Activated CD4-positive, CD25-positive, alpha-beta regulatory T cell treated with anti-CD3 and anti-CD28 coated beads, Interleukin-2, amount 50 U/mL, for 16 hours (primary cell): ENCODE measurements around the gene CCL28.
"Not testable (repeated sequence)": the region's sequence is repeated elsewhere in the genome, so short reads cannot be mapped to it uniquely, and the experiment has no call there.

Experiments
- DNase-seq: peaks from one replicate; pipeline ENCODE4 v3.0.0-alpha.2; 2020; ENCODE audit warnings: low read depth, low spot score

The CCL28 gene, protein sequence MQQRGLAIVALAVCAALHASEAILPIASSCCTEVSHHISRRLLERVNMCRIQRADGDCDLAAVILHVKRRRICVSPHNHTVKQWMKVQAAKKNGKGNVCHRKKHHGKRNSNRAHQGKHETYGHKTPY

DNA sequence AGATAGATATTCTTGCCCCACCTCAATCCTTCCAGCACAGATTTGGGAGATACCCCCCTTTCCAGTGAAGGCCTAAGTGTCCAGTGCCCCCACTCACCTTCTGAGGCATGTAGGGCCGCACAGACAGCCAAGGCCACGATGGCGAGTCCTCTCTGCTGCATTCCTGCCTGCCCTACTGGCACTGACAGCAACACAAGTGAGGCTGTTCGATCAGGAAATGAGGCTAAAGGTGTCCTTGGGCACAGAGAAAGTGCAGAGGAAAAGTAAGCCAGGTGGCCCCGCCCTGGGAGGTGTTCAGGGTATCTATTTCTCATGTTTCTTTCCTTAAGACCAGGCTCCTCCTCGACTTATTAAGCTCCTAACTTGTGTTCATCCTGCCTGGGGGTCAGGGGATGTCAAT is at the start of gene CCL28:
TSS of gene CCL28 (minus strand) at position 236 of the 400 bp plus-strand sequence. CDS start at position 161, 75 bp downstream.
- DNase-seq = no peak

DNA sequence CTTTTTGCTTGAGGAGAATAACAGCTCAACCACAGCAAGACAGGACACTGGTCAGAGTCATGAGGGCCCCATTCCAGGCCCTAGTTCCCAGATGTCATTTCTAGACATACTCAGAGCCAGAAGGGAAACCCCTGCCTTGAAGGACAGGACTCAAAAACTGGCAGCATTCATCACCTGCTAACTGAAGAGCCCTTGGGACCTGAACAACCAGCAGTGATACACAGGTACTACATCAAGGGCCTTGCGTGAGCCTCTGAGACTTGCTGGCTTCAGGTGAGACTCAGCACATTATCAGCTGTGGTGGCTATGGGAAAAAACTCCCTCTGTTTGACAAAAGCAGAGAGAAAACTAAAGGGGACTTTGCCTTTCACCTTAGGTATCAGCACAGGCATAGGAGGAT is 48.9 kb upstream of the CCL28 start:
- no peak for DNase-seq

DNA sequence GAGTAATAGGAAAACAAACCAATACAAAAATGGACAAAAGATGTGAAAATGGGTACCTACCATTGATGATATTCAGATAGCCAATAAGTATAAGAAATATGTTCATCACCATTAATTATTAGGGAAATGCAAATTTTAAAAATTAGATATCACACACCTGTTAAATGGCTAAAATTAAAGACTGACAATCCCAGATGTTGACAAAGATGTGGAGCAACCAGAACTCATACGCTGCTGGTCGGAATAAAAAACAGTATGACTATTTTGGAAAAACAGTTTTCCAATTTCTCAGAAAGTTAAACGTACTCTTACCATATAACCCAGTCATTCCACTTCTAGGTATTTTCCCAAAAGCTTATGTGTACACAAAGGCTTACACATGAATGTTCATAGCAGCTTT is 44.4 kb upstream of the CCL28 start:
- DNase-seq = no peak

DNA sequence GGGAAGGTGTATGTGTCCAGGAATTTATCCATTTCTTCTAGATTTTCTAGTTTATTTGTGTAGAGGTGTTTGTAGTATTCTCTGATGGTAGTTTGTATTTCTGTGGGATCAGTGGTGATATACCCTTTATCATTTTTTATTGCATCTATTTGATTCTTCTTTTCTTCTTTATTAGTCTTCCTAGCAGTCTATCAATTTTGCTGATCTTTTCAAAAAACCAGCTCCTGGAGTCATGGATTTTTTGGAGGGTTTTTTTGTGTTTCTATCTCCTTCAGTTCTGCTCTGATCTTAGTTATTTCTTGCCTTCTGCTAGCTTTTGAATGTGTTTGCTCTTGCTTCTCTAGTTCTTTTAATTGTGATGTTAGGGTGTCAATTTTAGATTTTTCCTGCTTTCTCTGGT is 29.4 kb upstream of the CCL28 start:
- DNase-seq = not testable (repeated sequence)

DNA sequence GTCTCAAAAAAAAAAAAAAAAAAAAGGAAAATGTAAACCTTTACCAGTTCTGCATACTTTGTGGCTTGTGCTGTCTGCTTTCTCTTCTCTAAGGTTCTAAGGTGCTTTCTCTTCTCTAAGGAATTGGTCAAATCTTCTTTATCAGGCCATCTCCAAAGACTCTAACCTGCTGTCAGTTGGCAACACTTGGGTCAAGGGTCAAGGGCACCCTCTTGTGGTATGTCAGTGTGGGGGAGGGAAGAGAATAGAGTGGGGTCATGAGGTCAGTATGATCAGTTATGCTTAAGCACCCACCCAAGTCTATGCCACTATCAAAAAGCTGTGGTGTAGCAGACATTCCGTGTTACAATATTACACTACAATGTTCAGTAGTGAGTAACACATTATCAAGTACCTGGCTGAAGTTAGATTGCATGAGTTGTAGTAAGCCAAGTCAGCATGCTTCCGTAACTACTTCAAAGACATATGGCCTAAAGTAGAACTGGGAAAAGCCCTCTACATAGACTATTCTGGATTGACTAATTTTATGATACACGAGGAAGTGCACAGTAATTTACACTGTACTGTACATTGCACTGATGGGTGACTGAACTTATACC is 25.0 kb upstream of the CCL28 start:
- DNase-seq = no peak

DNA sequence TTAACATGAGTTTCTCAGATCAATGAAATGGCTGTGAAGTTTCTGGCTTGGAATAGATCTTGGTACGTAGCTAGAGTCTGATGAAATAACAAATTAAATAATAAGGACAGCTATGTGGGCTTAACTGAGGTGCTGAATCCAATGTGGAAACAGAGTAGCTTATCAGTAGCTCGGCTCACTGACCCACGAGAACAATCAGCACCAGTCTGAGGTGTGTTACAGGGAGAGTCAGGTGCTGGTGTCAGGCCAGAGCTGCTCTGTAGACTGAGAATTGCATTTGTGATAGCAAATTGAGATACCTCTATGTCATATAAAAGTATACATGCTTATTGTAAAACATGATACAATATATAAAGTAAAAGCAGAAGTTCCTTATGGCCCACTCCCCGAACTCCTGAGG is 21.2 kb upstream of the CCL28 start:
- DNase-seq = no peak

DNA sequence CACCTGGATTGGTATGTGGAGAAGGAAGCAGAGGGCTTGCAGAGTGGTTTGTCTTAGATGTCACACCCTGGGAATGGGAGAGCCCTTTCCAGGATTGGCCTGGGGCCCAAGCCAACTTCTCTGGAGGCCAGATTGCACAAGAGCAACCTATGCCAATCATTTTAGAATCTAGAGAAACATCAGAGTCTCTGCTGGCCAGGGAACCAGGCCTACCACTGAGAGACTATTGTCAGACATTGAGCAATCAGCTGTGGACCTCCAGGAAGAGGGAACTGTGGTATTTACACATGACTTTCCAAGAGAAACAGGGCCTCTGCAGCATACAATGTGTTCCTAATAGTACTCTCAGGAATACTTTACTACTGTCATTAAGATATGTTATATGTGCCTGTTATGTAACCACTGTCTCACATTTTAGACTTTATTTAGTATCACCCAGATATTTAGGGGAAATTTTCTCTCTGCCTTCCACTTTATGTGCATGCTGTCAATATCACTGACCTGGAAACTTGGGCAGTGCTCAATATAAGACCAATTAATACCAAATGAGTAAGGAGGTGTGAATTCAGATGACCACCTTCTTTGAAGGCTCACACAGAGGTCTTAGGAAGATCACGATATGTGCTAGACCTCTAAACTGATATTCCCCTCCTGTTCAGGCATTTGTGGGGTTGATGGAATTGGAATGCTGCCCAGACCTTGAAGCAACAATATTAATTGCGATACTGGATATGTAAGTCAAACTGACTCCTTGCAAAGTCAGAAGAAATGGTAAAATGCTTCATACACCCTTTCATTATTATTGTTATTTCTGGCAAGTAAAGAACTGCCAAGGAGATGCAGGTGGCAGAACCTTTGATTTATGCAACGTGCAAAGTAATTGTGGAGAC is 20.5 kb upstream of the CCL28 start:
- no peak for DNase-seq

DNA sequence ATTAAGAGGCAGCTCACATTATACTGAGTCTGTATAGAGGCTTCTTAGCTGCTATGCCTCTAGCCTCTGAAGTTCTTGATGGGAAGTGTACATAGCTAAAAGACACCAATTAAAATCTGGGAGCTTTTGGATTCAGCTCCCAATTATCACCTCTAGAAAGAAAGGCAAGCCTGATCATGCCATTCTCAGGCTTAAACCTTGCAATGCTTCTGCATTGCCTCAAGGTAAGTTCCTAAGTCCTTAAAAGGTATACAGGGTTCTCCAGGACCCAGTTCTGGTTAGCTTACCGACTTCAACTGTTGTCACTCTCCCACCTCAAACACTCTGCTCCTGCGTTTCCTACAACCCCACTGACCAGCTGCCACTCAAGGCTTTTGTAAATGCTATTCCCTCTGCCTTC is 17.5 kb upstream of the CCL28 start:
- no peak for DNase-seq

DNA sequence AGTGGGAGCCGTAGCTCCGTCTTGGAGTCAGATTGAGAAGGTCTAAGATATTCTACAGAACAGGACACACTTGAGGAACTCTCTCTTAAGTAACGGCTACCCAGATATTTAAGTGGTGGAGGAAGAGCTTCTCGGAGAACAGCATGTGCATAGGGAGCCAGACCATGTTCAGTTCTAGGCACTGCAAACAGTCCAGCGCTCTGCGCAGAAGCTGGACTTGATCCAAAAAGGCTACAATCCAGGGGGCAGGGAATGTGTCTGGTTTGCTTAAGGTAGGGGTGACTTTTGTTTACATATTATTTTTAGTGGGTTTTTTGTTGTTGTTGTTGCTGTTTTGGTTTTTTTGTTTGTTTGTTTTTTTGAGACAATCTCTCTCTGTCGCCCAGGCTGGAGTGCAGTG is 16.8 kb upstream of the CCL28 start:
- DNase-seq = no peak

DNA sequence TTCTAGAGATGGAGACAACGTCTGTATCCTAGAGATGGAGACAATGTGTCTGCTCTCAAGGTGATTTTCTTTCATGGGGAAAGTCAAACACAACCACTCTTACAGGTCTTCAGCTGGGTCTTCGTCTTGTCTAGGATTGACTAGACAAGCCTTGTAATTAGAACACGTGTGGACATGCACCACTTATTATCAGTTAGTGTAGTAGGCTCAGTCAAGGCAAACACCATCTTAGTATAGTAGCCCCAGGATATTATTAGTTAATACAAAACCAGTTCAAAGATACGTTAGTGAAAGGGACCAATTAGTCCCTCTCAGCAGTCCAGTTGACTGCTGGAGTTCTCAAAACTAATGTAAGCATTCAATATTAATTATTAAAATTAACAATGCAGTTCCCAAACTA is 15.1 kb upstream of the CCL28 start:
- DNase-seq = no peak

DNA sequence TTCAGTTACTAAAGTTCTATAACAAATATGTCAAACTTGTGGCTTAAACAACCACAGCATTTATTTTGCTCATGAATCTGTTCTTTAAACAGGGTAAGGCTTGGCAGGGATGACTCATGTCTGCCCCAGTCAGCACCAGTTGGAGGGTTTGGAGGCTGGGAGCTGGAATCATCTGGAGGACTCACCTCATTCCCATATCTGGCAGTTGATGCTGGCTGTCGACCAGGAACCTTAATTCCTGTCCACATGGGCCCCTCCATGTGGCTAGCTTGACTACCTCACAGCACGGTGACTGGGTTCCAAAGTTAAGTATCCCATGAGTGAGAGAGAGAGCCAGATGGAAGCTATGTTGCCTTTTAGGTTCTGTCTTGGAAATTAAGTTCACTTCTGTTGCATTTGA is 13.8 kb upstream of the CCL28 start:
- DNase-seq = no peak

DNA sequence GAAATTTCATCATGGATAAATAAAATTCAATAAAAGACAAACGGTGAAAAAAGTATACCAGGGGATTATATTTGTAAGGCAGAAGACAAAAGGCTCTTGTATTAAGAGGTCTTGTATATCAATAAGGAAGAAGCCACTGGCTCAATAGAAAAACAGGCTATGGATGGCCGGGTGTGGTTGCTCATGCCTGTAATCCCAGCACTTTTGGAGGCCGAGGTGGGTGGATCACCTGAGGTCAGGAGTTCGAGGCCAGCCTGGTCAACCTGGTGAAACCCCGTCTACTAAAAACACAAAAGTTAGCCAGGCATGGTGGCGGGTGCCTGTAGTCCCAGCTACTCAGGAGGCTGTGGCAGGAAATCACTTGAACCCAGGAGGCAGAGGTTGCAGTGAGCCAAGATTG is 10.9 kb upstream of the CCL28 start:
- DNase-seq = not testable (repeated sequence)

DNA sequence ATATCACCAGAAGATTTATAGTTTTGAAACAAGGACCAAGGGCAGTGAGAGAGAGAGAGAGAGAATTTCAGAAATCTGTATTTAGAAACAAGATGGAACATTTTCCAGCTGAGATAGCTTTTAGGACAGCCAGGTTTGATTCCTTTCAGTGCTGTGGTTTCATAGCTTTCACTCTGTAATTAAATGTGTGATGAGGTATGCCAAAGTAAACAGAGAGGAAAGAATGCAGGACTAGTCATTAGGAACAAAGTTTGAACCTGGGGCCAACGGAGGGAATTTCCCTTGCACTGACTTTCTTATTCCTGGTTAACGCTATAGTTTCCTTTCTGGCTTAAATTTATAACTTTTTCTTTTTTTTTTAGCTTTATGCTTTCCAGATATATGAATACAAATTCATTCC is 10.0 kb upstream of the CCL28 start:
- no peak for DNase-seq

DNA sequence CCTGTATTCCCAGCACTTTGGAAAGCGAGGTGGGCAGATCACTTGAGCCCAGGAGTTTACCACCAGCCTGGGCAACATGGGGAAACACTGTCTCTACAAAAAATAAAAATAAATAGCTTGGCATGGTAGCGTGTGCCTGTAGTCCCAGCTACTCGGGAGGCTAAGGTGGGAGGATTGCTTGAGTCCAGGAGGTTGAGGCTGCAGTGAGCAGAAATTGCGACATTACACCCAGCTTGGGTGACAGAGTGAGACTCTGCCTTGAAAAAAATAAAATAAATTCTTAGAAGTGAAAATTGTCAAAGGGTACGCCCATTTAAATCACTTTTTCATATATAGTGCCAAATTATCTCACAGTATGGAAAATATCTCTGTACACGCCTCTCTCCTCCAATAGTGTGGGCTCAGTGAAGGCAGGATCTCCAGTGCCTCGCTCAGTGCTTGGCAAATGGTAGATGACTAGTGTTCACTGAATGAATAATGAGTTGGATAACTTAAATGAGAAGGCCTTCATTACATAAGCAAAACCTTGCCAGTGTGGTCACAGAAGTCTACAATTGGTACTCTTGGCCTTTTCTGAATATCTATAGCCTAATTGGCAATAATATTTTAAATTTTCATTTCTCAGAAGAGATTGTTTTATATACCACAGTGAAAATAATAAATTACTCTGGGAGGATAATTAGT is 9.4 kb upstream of the CCL28 start:
- no peak for DNase-seq

DNA sequence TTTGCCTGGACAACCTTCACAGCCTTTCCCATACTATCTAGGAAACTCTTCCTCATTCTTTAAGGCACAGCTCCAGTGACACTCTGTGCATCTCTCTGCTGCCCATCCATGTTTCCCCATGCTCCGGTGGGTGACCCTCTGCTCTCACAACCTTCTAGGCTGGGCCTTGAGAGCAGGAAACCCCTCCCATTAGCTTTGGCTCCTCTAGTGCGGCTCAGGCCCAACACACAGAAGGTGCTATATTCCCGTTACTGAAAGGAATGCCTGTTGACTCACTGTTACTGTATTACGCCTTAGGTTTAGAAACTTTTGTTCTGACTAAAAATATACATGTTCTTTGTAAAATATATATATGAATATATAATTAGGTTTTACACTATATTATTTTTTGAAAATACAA is 8.1 kb upstream of the CCL28 start:
- no peak for DNase-seq

DNA sequence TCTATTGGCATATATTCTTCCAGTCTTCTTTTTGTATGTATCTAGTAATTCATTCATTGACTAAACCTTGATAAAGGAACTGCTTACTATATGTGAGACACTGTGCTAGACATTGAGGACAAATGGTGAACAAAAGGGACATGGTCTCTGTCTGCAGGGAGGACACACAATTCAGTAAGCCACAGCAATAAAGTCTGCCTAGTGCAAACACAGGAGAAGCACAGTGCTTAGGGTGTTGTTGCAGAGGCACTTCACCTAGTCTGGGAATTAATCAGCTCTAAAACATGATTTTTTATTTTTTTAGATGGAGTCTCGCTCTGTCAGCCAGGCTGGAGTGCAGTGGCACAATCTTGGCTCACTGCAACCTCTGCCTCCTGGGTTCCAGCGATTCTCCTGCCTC is 6.4 kb upstream of the CCL28 start:
- no peak for DNase-seq

DNA sequence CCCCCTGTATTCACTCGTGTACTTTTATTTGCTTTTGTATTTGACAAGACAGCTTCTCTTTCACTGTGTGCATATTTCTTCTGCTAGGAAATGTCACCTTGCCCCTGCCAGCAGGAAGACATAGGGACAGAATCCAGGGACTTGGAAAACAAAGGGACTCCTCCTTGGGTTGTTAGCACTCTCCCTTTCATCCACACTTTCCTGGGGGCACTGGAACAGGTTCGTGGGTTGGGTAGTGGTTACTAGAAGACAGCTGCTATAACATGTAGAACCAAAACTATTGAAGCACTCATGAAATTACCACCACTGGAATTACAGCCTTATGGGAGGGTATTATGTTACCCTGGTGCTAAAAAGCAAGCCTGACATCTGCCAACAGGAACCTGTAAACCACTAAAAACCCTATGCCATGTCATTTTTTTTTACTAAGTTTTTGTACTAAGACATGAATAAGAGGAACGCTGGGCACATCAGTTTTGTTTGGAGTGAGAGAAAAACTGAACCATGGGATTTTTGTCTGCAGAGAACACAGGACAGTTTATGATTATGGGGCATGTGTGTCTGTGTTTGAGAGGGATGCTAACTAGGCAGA is 4.7 kb upstream of the CCL28 start:
- DNase-seq = no peak

DNA sequence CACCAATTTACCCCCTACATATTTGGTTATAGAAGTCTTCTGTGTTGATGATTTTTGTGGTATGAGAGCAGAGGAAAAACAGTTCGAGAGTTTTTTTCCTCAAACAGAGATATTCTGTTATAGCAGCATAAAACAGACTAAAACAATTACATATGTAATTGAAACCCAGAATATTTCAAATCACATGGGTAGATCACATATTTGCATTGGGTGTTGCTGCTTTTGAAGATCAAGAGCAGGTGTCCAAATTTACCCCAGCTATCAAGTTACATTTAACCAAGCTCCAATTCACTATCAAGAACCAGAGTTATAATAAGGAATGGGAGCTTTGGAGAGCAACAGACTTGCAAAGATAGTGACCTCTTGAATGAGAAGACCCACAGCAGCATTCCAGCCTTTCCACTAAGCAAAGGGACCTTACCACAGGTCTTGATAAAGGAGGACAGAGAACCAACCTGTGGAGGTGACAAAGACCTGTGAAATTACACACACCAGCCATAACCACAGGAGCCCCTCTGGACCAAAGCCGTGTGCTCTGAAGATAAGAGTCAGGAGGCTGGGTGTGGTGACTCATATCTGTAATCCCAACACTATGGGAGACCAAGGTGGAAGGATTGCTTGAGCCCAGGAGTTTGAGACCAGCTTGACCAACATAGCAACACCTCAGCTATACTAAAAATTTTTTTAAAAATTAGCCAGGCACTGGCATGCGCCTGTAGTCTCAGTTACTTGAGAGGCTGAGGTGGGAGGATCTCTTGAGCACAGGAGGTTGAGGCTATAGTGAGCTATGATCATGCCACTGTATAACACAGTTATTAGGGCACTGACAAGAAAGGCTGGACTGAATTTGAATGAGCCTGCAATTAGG is 4.0 kb upstream of the CCL28 start:
- DNase-seq = no peak

DNA sequence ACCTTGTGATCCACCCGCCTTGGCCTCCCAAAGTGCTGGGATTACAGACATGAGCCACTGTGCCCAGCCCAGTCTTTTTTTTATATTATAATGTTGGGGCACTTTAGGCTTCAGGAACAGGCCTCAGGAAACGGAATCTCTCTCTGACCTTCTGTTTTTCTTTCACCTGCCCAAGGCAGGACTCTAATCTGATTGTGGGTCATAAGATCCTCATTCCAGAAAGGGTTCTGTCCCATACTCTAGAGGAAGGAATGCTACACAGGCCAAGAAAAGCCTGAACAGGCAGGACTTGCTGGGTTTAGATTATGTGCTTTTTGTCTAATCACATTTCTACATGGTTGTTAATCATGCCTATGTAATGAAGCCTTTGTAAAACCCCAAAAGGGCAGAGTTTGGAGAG is 1.8 kb upstream of the CCL28 start:
- no peak for DNase-seq

DNA sequence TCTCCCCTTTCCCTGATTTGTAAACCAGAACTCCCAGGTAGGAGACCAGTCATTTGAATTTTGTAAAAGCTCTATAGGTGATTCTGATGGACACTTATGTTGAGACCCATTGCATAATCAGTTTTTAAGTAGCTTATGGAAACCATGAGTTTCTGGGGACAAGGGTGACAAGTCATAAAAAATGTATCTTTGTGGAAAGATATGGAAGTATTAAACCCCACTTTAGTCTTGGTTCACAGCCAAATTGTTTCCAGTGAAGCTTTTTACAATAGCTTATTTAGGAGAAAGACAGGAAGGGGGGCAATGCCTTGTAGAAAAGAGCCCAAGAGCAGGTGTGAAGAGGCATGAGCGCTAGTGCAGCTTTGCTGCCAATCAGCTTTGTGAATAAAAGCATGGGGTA is 453 bp upstream of the CCL28 start:
- no peak for DNase-seq

DNA sequence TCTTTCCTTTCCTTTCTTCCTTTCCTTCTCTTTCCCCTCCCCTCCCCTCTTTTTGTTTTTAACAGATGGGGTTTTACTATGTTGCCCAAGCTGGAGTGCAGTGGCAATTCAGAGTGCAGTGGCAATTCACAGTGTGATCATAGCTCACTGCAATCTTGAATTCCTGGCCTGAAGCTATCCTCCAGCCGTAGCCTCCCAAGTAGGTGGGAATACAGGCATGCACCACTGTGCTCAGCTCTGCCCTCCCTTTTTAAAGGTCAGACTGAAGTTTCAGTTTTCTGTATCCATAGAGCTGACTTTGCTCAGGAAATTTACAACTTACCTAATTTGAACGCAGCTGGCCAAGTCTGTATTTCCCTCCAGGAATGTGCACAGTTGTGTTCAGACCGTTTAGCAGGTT is 696 bp downstream of the CCL28 start:
- no peak for DNase-seq
